ENCODE results near the gene GOT1. TPM values are rescaled to one million over a fixed set of nuclear protein-coding genes. Genes with fewer than 3 reads are reported as not detected.

The GOT1 gene
- total and polyA plus RNA-seq, 2 donors (not counting 3 experiments of a cell fraction or from before 2014, with no cell fraction given) = 14.4 to 36.3 TPM

DNA sequence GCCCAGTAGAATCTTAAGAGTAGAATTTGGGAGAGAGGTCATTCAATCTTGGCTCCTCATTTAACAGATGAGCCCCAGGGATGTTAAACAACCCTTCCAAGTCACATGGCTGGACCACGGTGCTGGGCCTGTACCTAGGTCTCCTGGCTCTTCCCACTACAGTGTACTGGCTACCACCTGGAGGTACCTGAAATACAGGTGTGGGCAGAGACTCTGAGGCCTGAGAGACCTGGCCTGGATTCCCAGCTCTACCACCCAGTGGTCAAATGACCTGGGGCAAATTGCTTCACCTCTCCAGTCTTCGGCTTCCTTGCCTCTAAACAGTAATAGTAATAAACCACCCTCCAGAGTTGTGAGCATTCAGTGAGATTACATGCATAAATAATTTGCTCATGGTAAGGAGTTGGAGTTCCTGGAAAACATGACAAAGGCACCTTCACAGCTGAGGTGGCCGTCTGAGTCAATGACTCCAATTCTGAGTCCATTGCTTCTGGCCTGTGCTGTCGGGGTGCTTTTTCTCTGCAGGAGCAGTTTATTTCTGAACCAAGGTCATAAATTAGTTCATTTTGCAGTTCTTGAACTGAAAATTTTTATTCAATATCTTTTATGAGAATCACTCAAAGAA lies 2.7 kb downstream of the GOT1 start:
- intact Hi-C loops (cut with micrococcal nuclease) = no loop called here
- no peak overlapping the region for H3K9ac ChIP-seq (replicated peaks; ENCODE audit: extremely low read depth, insufficient read depth, low read length)
- H3K4me3 ChIP-seq (replicated peaks in 1 of 3; ENCODE audit: insufficient read depth in 1 of 3, low read depth in 1 of 3, low read length in 3 of 3) = no peak overlapping the region
- peaks cover 14% of the 10 kb centered on the region for H3K4me1 ChIP-seq (ENCODE audit: control insufficient read depth, extremely low read depth, insufficient read depth, low read length)
- ChIA-PET CTCF (interaction anchor here (0.8 to 1.2 kb wide), 2 partner anchors 8 to 36 kb away, joined by 3 to 4 read pairs; no protein-coding TSS in a partner anchor), POLR2A (no interaction called here)
- TF ChIP-seq MYC (IDR thresholded peaks at IDR 0.05; ENCODE audit: low read depth, low read length) (no peak), POLR2AphosphoS5 (IDR thresholded peaks at IDR 0.05; ENCODE audit: insufficient read depth, low read depth, low read length) (no peak), EZH2 (IDR thresholded peaks at IDR 0.05; ENCODE audit: borderline replicate concordance, low read depth, low read length, severe bottlenecking) (no peak), POLR2A (IDR thresholded peaks at IDR 0.05; ENCODE audit: low read depth, low read length) (no peak), JUN (IDR thresholded peaks at IDR 0.05; ENCODE audit: borderline replicate concordance, insufficient read depth, insufficient read length, low read depth) (no peak), FOS (IDR thresholded peaks at IDR 0.05; ENCODE audit: borderline replicate concordance, insufficient read depth, low read length) (no peak), GATA2 (IDR thresholded peaks at IDR 0.05; ENCODE audit: insufficient read depth, insufficient read length, low read depth, low read length) (no peak)
- TF ChIP-seq, protein P1, sequence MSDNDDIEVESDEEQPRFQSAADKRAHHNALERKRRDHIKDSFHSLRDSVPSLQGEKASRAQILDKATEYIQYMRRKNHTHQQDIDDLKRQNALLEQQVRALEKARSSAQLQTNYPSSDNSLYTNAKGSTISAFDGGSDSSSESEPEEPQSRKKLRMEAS (IDR thresholded peaks at IDR 0.05; ENCODE audit: insufficient read depth, insufficient read length) = no peak
- TF ChIP-seq, protein P2, sequence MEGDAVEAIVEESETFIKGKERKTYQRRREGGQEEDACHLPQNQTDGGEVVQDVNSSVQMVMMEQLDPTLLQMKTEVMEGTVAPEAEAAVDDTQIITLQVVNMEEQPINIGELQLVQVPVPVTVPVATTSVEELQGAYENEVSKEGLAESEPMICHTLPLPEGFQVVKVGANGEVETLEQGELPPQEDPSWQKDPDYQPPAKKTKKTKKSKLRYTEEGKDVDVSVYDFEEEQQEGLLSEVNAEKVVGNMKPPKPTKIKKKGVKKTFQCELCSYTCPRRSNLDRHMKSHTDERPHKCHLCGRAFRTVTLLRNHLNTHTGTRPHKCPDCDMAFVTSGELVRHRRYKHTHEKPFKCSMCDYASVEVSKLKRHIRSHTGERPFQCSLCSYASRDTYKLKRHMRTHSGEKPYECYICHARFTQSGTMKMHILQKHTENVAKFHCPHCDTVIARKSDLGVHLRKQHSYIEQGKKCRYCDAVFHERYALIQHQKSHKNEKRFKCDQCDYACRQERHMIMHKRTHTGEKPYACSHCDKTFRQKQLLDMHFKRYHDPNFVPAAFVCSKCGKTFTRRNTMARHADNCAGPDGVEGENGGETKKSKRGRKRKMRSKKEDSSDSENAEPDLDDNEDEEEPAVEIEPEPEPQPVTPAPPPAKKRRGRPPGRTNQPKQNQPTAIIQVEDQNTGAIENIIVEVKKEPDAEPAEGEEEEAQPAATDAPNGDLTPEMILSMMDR (IDR thresholded peaks at IDR 0.05; ENCODE audit: extremely low read depth in 1 of 2, insufficient read depth in 1 of 2, low read depth in 1 of 2, low read length in 2 of 2) = no peak
- no peaks in the 10 kb centered on the region for H3K36me3 ChIP-seq (ENCODE audit: control insufficient read depth in 2 of 2, extremely low read depth in 1 of 2, insufficient read depth in 2 of 2, low read length in 2 of 2)
- peaks cover 16% of the 10 kb centered on the region for H3K79me2 ChIP-seq (ENCODE audit: control insufficient read depth, insufficient read depth, low read length)
- FAIRE-seq (no peak), DNase-seq (ENCODE audit: low read depth, low spot score) (no peak)
- H3K9me1 ChIP-seq (replicated peaks; ENCODE audit: control insufficient read depth, extremely low read depth, insufficient read depth, low read length) = no peaks in the 10 kb centered on the region
- H3K27me3 ChIP-seq (ENCODE audit: control insufficient read depth in 2 of 2, insufficient read depth in 2 of 2, low read length in 2 of 2) = no peaks in the 10 kb centered on the region
- H4K20me1 ChIP-seq (replicated peaks; ENCODE audit: control insufficient read depth, extremely low read depth, insufficient read depth, low read length) = no peaks in the 10 kb centered on the region
- no TSS peak for BruUV-seq (replicated peaks)
- dilution Hi-C loops (cut with MboI; ENCODE audit: extremely low pct_ligation_motif_present, low sequenced_read_pairs) = loop anchor here (25.0 kb wide), 1 partner anchor 185 kb away; the partner anchor contains the start of gene SLC25A28
- H3K9me3 ChIP-seq (replicated peaks; ENCODE audit: control insufficient read depth, insufficient read depth, low read length) = no peaks in the 10 kb centered on the region
- no peak overlapping the region for H2AFZ ChIP-seq (ENCODE audit: low read depth, low read length)
- H3K27ac ChIP-seq (ENCODE audit: insufficient read depth, low read depth, low read length) = no peak overlapping the region
- H3K4me2 ChIP-seq (ENCODE audit: insufficient read depth, low read length) = no peak overlapping the region

Data from endothelial cell of umbilical vein (primary cell).